Tibial nerve (tissue), 4 donors: ENCODE measurements around the gene MAP10.

Source experiments
- EP300 ChIP-seq, 2 donors: sonication (generic); formaldehyde crosslinking; IDR thresholded peaks; one replicate each; pipeline ENCODE4 v1.6.1; 2017; ENCODE audit warnings: antibody characterized with exemption in 2 of 2, mild to moderate bottlenecking in 1 of 2
- POLR2A ChIP-seq, 2 donors: fragments of 450-650 bp; IDR thresholded peaks; one replicate each; pipeline ENCODE4 v1.6.1; 2017; ENCODE audit warnings: antibody characterized with exemption in 2 of 2, mild to moderate bottlenecking in 2 of 2, moderate library complexity in 2 of 2
- TF ChIP-seq, protein P1 (sequence below), 5 experiments: fragments of 200-600 bp in 3 of 5; fragments of 450-650 bp in 2 of 5; sonication (generic) in 3 of 5; IDR thresholded peaks; one replicate each; pipeline ENCODE4 v1.5.1; 2016 to 2019; ENCODE audit warnings: antibody characterized with exemption in 5 of 5, mild to moderate bottlenecking in 3 of 5, moderate library complexity in 2 of 5

DNA sequence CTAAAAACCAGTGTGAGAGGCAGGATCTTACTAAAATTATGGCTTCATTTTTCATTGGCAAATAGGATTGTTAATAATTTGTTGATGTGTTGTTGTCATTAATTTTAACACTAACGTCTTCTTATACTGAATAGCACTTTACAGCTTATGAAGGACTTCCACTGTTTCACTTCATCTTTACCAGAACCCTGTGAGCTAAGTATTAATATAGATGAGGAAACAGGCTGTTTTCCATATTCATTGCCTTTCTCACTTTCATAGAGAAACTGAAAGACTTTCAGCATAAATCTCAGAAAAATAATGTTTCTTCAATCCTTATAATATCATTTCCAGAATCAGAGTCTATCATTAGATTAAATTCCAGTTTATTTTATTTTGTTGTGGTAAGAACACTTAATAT, 8.5 kb downstream of the MAP10 start:
- no peak for TF ChIP-seq POLR2A (IDR thresholded peaks at IDR 0.05)
- TF ChIP-seq, protein P1, sequence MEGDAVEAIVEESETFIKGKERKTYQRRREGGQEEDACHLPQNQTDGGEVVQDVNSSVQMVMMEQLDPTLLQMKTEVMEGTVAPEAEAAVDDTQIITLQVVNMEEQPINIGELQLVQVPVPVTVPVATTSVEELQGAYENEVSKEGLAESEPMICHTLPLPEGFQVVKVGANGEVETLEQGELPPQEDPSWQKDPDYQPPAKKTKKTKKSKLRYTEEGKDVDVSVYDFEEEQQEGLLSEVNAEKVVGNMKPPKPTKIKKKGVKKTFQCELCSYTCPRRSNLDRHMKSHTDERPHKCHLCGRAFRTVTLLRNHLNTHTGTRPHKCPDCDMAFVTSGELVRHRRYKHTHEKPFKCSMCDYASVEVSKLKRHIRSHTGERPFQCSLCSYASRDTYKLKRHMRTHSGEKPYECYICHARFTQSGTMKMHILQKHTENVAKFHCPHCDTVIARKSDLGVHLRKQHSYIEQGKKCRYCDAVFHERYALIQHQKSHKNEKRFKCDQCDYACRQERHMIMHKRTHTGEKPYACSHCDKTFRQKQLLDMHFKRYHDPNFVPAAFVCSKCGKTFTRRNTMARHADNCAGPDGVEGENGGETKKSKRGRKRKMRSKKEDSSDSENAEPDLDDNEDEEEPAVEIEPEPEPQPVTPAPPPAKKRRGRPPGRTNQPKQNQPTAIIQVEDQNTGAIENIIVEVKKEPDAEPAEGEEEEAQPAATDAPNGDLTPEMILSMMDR (IDR thresholded peaks at IDR 0.05), result no peak
- no peak for TF ChIP-seq EP300 (IDR thresholded peaks at IDR 0.05)
